ENCODE results near the gene IVD.

Gene IVD

DNA sequence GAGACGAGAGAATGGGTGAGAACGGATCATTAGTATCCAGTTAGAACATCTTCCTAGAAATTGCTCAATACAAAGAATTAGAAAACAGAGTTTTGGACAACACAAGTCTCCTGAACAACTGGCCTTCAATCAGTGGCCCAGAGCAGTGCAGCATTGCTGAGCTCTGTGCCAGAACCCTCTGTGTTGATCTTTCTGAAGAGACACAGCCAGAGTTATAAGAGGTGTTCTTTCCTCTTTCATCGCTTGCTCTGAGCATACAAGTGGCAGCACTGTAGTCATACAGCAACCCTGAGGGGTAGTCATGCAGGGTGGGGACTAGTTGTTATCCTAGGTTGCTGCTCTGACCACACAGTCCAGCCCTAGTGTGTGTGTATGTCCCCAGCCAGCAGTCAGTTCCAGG is 19.1 kb upstream of the IVD start:
- H3K4me3 ChIP-seq (ENCODE audit: low read depth, low read length) = no peak overlapping the region
- DNase-seq (ENCODE audit: low read depth) = no peak
- TF ChIP-seq, protein P1, sequence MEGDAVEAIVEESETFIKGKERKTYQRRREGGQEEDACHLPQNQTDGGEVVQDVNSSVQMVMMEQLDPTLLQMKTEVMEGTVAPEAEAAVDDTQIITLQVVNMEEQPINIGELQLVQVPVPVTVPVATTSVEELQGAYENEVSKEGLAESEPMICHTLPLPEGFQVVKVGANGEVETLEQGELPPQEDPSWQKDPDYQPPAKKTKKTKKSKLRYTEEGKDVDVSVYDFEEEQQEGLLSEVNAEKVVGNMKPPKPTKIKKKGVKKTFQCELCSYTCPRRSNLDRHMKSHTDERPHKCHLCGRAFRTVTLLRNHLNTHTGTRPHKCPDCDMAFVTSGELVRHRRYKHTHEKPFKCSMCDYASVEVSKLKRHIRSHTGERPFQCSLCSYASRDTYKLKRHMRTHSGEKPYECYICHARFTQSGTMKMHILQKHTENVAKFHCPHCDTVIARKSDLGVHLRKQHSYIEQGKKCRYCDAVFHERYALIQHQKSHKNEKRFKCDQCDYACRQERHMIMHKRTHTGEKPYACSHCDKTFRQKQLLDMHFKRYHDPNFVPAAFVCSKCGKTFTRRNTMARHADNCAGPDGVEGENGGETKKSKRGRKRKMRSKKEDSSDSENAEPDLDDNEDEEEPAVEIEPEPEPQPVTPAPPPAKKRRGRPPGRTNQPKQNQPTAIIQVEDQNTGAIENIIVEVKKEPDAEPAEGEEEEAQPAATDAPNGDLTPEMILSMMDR (IDR thresholded peaks at IDR 0.05; ENCODE audit: low read depth, low read length, missing control alignments) = no peak

DNA sequence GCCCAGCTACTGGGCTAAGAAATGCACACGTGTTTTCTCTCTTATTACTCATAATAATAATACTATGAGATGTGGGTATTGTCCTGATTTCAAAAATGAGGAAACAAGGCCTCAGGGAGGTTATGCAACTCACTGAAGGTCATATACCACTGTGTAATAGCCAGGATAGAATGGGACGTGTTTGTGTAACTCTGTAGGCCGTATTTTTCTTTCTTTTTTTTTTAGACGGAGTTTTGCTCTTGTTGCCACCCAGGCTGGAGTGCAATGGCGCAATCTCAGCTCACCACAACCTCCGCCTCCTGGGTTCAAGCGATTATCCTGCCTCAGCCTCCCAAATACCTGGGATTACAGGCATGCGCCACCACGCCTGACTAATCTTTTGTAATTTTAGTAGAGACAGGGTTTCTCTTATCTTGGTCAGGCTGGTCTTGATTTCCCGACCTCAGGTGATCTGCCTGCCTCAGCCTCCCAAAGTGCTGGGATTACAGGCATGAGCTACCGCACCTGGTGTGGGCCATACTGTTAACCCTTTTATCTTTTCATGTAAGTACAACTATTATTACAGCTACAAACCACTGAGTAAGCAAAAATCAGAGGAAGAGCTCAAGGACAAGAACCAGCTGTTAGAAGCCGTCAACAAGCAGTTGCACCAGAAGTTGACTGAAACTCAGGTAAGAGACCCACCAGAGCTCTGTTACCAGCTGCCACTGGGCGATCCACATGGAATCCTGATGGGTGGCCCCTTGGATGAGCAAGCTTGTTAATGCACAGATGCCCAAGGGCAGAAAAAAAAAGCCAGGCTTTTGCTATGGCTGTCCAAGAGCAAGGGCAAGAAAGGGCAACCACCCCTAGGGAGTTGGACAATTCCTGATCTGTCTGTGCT is 16.4 kb upstream of the IVD start:
- no peak for DNase-seq (ENCODE audit: low read depth)
- no peak overlapping the region for H3K4me3 ChIP-seq (ENCODE audit: low read depth, low read length)
- TF ChIP-seq, protein P1 (IDR thresholded peaks at IDR 0.05; ENCODE audit: low read depth, low read length, missing control alignments) = no peak

DNA sequence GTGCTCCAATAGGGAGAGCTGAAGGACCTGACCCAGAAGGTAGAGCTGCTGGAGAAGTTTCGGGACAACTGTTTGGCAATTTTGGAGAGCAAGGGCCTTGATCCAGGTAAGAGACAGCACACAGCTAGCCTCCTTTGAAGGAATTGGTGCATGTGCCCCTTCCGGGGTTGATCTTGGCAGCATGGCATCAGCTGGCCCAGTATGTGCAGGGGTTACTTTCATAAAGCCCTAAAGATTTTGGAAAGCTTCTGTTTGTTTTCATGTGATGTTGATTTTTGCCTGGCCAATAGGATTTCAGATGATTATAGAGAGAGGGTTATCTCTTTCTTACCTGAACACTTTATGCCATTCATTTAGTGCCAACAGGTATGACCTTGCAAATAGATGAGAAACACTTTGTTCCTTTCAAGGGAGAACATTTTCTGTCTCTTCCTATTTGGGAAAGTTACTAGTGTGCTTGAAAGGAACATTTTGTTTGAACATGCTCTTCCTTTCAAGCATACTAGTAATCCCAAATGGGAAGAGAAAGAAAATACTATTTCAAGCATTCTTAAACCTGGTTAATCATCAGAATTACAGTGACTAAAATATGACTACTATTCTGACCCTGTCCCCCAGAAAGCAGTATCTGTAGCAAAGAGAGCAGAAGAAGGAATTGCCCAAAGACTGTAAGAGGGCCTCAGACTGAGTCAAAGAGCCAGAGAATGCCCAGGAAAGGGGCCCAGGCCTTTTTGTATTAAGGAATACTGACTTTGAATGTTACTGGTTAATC is 15.6 kb upstream of the IVD start:
- TF ChIP-seq, protein P1 (IDR thresholded peaks at IDR 0.05; ENCODE audit: low read depth, low read length, missing control alignments) = no peak
- DNase-seq (ENCODE audit: low read depth) = no peak
- H3K4me3 ChIP-seq (ENCODE audit: low read depth, low read length) = no peak overlapping the region

DNA sequence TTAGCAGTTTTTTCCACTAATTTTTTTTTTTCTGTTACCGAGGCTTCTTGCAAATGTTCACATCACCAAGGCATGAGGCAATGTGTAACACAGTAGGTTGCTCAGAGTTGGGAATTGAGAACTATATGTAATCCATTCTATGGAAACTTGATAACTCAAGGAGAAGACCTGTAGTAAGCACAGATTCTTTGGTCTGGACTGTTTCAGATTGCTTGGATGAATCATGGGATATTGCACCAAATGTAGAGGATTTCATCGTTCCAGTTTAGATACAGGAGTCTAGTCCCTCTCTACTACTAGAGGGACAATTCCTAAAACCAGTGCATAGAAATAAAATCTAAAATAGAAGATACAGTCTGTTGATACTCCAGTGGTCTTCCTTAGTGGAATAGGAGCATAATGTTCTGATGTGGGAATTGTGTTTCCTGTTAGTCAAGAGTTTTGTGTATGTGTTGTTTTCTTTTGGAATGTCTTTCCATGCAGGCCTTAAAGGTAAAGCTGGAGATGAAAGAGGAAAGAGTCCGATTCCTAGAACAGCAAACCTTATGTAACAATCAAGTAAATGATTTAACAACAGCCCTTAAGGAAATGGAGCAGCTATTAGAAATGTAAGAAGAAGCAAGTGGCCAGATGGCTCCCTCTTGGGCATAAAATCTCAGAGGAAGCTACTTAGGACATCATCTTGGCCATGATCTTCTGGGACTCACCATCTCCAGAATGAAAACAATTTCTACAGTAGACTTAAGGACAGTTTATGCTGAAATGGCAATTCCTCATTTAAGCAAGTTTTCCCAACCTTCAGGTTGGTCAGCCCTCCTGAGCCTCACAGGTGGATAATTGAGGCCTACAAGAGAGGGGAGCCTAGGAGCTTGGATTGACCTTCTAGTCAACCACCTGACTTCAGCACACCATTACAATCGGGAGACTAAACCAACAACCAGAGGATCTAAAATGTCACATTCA is 12.3 kb upstream of the IVD start:
- TF ChIP-seq, protein P1 (IDR thresholded peaks at IDR 0.05; ENCODE audit: low read depth, low read length, missing control alignments) = no peak

DNA sequence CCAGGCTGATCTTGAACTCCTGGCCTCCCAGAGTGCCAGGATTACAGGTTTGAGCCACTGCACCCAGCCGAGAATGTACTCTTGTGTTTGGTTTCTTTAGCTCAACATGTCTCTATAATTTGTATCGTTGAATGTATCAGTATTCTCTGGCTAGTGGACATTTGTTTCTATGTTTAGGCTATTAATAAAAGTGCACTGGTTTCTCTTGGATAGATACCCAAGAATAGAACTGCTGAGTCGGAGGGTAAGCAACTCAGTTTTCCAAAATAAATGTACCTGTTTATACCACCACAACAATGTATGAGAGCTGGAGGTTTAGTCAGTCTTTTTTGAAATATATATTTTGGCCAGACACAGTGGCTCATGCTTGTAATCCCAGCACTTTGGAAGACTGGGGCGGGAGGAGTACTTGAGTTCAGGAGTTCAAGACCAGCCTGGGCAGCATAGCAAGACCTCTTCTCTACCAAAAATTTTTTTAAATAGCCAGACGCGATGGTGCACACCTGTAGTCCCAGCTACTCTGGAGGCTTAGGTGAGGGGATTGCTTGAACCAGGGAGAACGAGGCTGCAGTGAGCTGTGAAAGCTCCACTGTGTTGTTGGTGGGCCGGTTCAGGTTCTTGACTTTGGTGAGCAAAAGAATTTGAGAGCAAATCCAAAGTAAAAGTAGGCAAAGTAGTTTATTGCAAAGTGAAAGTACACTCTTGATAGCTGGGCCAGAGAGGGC is 7.7 kb upstream of the IVD start:
- no peak overlapping the region for H3K4me3 ChIP-seq (ENCODE audit: low read depth, low read length)
- TF ChIP-seq, protein P1 (IDR thresholded peaks at IDR 0.05; ENCODE audit: low read depth, low read length, missing control alignments) = no peak
- no peak for DNase-seq (ENCODE audit: low read depth)

More for the DNA sequence above, 12.3 kb upstream of the IVD start:
- H3K4me3 ChIP-seq (ENCODE audit: low read depth, low read length) = no peak overlapping the region
- DNase-seq (ENCODE audit: low read depth) = no peak

DNA sequence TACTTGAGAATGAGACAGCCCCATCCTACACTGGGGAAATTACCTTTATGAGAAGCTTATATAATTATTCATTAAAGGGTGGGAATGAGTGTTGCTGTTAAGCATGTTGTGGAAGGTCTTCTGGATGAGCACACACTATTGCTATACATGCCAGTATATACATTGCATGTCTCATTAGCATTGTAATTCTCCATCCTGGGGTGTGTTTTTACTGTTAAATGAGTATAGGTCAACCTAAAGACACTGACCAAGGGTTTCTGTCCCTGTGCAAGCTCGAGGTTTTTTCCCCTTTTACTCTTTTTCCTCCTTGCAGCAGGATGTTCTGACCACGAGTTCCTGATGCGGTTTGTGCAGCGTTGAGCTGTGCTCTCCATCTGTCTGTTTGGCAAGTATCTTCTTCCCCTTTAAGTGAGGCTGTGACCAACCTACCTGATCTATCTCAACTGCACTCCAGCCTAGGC is 7.2 kb upstream of the IVD start:
- peak; percentile 41 for DNase-seq (ENCODE audit: low read depth)
- no peak overlapping the region for H3K4me3 ChIP-seq (ENCODE audit: low read depth, low read length)
- TF ChIP-seq, protein P1 (IDR thresholded peaks at IDR 0.05; ENCODE audit: low read depth, low read length, missing control alignments) = no peak

All from GM12864 (cell line).